PC-9 (cell line): ENCODE data around the gene RNASE1.

Experiments used
- CTCF ChIP-seq: fragments of 200-600 bp; sonication (generic); conservative IDR thresholded peaks from 2 replicates; pipeline ENCODE4 v1.6.1; 2017; ENCODE audit warnings: mixed run types, antibody characterized with exemption, mild to moderate bottlenecking, moderate library complexity
- EZH2 ChIP-seq: fragments of 200-600 bp; sonication (generic); IDR thresholded peaks from 2 replicates; pipeline ENCODE4 v1.8.0; 2017; ENCODE audit warnings: antibody characterized with exemption, low read depth

GRCh38 chr14:20782280-20782890, 20.3 kb downstream of the RNASE1 start:
- TF ChIP-seq CTCF = no peak
- no peak for TF ChIP-seq EZH2
